Measurements from ENCODE around the gene COL23A1. TPM values are rescaled to one million over a fixed set of nuclear protein-coding genes. Genes with fewer than 3 reads are reported as not detected.
"Not testable (repeated sequence)": the region's sequence is repeated elsewhere in the genome, so short reads cannot be mapped to it uniquely, and the experiment has no call there.

Gene COL23A1
- total and polyA plus RNA-seq, 2 donors (not counting 1 experiment from before 2014, with no cell fraction given), result not detected

- no peak overlapping the region for H3K4me3 ChIP-seq (replicated peaks in 1 of 4; ENCODE audit: control extremely low read depth in 1 of 4, insufficient read depth in 1 of 4, low read depth in 3 of 4, low read length in 4 of 4)
- no peak overlapping the region for H3K27ac ChIP-seq (ENCODE audit: insufficient read depth, low read length)
- H4K20me1 ChIP-seq (ENCODE audit: control insufficient read depth, extremely low read depth, insufficient read depth, low read length), result no peaks in the 10 kb centered on the region
- no peaks in the 10 kb centered on the region for H3K27me3 ChIP-seq (ENCODE audit: control insufficient read depth, insufficient read depth, low read length)
- H3K4me2 ChIP-seq (ENCODE audit: extremely low read depth, insufficient read depth, low read length), result no peak overlapping the region
- H3K9ac ChIP-seq (ENCODE audit: insufficient read depth, low read length), result no peak overlapping the region
- H3K79me2 ChIP-seq (ENCODE audit: control insufficient read depth, insufficient read depth, low read length), result no peaks in the 10 kb centered on the region
- no peaks in the 10 kb centered on the region for H3K9me3 ChIP-seq (ENCODE audit: control insufficient read depth, insufficient read depth, low read depth, low read length)
- H3K4me1 ChIP-seq (ENCODE audit: control insufficient read depth, extremely low read depth, insufficient read depth, low read length), result no peaks in the 10 kb centered on the region
- no peak for DNase-seq (ENCODE audit: low read depth in 2 of 2)
- no peaks in the 10 kb centered on the region for H3K36me3 ChIP-seq (ENCODE audit: control insufficient read depth, insufficient read depth, low read length)
- no peak overlapping the region for H2AFZ ChIP-seq (ENCODE audit: low read length)
- TF ChIP-seq EZH2 (IDR thresholded peaks at IDR 0.05; ENCODE audit: low read length, missing control alignments), result no peak
- TF ChIP-seq, protein P1, sequence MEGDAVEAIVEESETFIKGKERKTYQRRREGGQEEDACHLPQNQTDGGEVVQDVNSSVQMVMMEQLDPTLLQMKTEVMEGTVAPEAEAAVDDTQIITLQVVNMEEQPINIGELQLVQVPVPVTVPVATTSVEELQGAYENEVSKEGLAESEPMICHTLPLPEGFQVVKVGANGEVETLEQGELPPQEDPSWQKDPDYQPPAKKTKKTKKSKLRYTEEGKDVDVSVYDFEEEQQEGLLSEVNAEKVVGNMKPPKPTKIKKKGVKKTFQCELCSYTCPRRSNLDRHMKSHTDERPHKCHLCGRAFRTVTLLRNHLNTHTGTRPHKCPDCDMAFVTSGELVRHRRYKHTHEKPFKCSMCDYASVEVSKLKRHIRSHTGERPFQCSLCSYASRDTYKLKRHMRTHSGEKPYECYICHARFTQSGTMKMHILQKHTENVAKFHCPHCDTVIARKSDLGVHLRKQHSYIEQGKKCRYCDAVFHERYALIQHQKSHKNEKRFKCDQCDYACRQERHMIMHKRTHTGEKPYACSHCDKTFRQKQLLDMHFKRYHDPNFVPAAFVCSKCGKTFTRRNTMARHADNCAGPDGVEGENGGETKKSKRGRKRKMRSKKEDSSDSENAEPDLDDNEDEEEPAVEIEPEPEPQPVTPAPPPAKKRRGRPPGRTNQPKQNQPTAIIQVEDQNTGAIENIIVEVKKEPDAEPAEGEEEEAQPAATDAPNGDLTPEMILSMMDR (conservative IDR thresholded peaks at IDR 0.05 in 1 of 2, IDR thresholded peaks at IDR 0.05 in 1 of 2; ENCODE audit: low read depth in 1 of 2, low read length in 2 of 2), result no peak
These were observed 332.5 kb downstream of the COL23A1 start for GRCh38 chr5:178257650-178258049.

DNA sequence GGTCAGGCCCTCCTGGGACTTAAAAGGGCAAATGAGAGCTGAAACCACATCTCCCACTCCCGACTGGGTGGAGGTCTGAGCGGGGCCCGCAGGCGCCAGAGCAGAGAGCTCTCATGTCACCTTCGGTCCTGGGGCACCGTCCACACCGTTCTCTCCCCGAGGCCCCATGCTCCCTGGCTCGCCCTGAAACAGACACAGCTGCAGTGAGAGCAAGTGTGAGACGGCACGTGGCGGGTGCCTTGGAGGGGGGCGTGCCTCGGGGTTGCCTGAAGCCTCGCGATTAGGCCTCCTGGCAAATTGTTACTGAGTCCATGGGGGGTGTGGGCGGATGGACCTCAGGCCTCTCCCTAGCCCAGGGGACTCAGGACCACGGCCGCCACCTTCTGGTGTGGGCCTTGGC, 333.4 kb downstream of the COL23A1 start:
- no peak for DNase-seq (ENCODE audit: low read depth in 2 of 2)
- H3K27me3 ChIP-seq (ENCODE audit: control insufficient read depth, insufficient read depth, low read length), result no peaks in the 10 kb centered on the region

GRCh38 chr5:178253632-178254031, 336.6 kb downstream of the COL23A1 start:
- not testable (repeated sequence) for H4K20me1 ChIP-seq (ENCODE audit: control insufficient read depth, extremely low read depth, insufficient read depth, low read length); H3K36me3 ChIP-seq (ENCODE audit: control insufficient read depth, insufficient read depth, low read length); H3K9ac ChIP-seq (ENCODE audit: insufficient read depth, low read length); H3K27me3 ChIP-seq (ENCODE audit: control insufficient read depth, insufficient read depth, low read length); DNase-seq (ENCODE audit: low read depth in 2 of 2); H3K4me3 ChIP-seq (replicated peaks in 1 of 4; ENCODE audit: control extremely low read depth in 1 of 4, insufficient read depth in 1 of 4, low read depth in 3 of 4, low read length in 4 of 4); H3K27ac ChIP-seq (ENCODE audit: insufficient read depth, low read length); H3K4me2 ChIP-seq (ENCODE audit: extremely low read depth, insufficient read depth, low read length); H3K4me1 ChIP-seq (ENCODE audit: control insufficient read depth, extremely low read depth, insufficient read depth, low read length); H3K79me2 ChIP-seq (ENCODE audit: control insufficient read depth, insufficient read depth, low read length); H3K9me3 ChIP-seq (ENCODE audit: control insufficient read depth, insufficient read depth, low read depth, low read length); H2AFZ ChIP-seq (ENCODE audit: low read length)

More for the DNA sequence above, 333.4 kb downstream of the COL23A1 start:
- TF ChIP-seq, protein P1 (conservative IDR thresholded peaks at IDR 0.05 in 1 of 2, IDR thresholded peaks at IDR 0.05 in 1 of 2; ENCODE audit: low read depth in 1 of 2, low read length in 2 of 2), result no peak
- no peak for TF ChIP-seq EZH2 (IDR thresholded peaks at IDR 0.05; ENCODE audit: low read length, missing control alignments)
- Histone ChIP-seq H3K4me1 (ENCODE audit: control insufficient read depth, extremely low read depth, insufficient read depth, low read length) (no peaks in the 10 kb centered on the region), H3K27ac (ENCODE audit: insufficient read depth, low read length) (no peak overlapping the region), H3K9ac (ENCODE audit: insufficient read depth, low read length) (no peak overlapping the region), H3K9me3 (ENCODE audit: control insufficient read depth, insufficient read depth, low read depth, low read length) (no peaks in the 10 kb centered on the region), H4K20me1 (ENCODE audit: control insufficient read depth, extremely low read depth, insufficient read depth, low read length) (no peaks in the 10 kb centered on the region), H3K4me3 (replicated peaks in 1 of 4; ENCODE audit: control extremely low read depth in 1 of 4, insufficient read depth in 1 of 4, low read depth in 3 of 4, low read length in 4 of 4) (no peak overlapping the region), H3K36me3 (ENCODE audit: control insufficient read depth, insufficient read depth, low read length) (no peaks in the 10 kb centered on the region), H2AFZ (ENCODE audit: low read length) (no peak overlapping the region), H3K4me2 (ENCODE audit: extremely low read depth, insufficient read depth, low read length) (no peak overlapping the region), H3K79me2 (ENCODE audit: control insufficient read depth, insufficient read depth, low read length) (no peaks in the 10 kb centered on the region)

All from fibroblast of lung (primary cell).